Esophagus squamous epithelium (tissue), 4 donors: ENCODE results near the gene LPAR2.

Source experiments
- CTCF ChIP-seq, 6 experiments: fragments of 450-650 bp in 4 of 6; fragments of 200-600 bp in 2 of 6; sonication (generic) in 2 of 6; IDR thresholded peaks; one replicate each; pipeline ENCODE4 v1.5.1; 2016 to 2019; ENCODE audit warnings: antibody characterized with exemption in 6 of 6, mild to moderate bottlenecking in 4 of 6, moderate library complexity in 4 of 6
- POLR2A ChIP-seq, 4 donors: fragments of 450-650 bp; IDR thresholded peaks; one replicate each; pipeline ENCODE4 v1.6.1; 2017; ENCODE audit warnings: antibody characterized with exemption in 4 of 4, mild to moderate bottlenecking in 4 of 4, moderate library complexity in 3 of 4

- no peak for TF ChIP-seq CTCF (IDR thresholded peaks at IDR 0.05)
- no peak for TF ChIP-seq POLR2A (IDR thresholded peaks at IDR 0.05)
Observed at GRCh38 chr19:19633711-19634515, 5.9 kb upstream of the LPAR2 start.
